GM18858 (cell line): ENCODE measurements around the gene ANXA1.

ENCODE experiments used
- ATAC-seq: cut with Tn5 transposase; IDR thresholded peaks from one replicate; pipeline ENCODE4 v1.9.1; 2021; ENCODE audit not compliant: unreplicated experiment

Gene ANXA1

GRCh38 chr9:73137914-73138313 lies 13.8 kb upstream of the ANXA1 start:
- no peak for ATAC-seq

GRCh38 chr9:73138516-73138915 lies 13.1 kb upstream of the ANXA1 start:
- ATAC-seq = no peak

- ATAC-seq = no peak
Measured at GRCh38 chr9:73141282-73141681, 10.4 kb upstream of the ANXA1 start.

GRCh38 chr9:73143711-73144328 lies 7.8 kb upstream of the ANXA1 start:
- ATAC-seq = no peak

- ATAC-seq = no peak
Measured at GRCh38 chr9:73146111-73146815, 5.4 kb upstream of the ANXA1 start.

GRCh38 chr9:73148447-73148937 lies 3.2 kb upstream of the ANXA1 start:
- no peak for ATAC-seq

GRCh38 chr9:73149371-73150067 lies 2.1 kb upstream of the ANXA1 start:
- peak; percentile 75 for ATAC-seq

GRCh38 chr9:73152543-73152844 lies 829 bp downstream of the ANXA1 start:
- ATAC-seq = no peak

- peak; percentile 59 for ATAC-seq
Measured at GRCh38 chr9:73152953-73153352, 1.3 kb downstream of the ANXA1 start.

GRCh38 chr9:73153793-73154227 lies 2.1 kb downstream of the ANXA1 start:
- ATAC-seq = no peak

GRCh38 chr9:73154271-73154670 lies 2.6 kb downstream of the ANXA1 start:
- no peak for ATAC-seq

- ATAC-seq = no peak
Measured at GRCh38 chr9:73154722-73155121, 3.1 kb downstream of the ANXA1 start.

- ATAC-seq = no peak
Measured at GRCh38 chr9:73155377-73155776, 3.7 kb downstream of the ANXA1 start.

GRCh38 chr9:73155968-73156864 lies 4.6 kb downstream of the ANXA1 start:
- ATAC-seq = no peak

GRCh38 chr9:73156865-73157187 lies 5.2 kb downstream of the ANXA1 start:
- no peak for ATAC-seq

- no peak for ATAC-seq
Measured at GRCh38 chr9:73157811-73158210, 6.1 kb downstream of the ANXA1 start.

GRCh38 chr9:73158723-73159122 lies 7.1 kb downstream of the ANXA1 start:
- ATAC-seq = no peak

GRCh38 chr9:73160868-73161267 lies 9.2 kb downstream of the ANXA1 start:
- no peak for ATAC-seq

GRCh38 chr9:73162987-73163768 lies 11.5 kb downstream of the ANXA1 start:
- no peak for ATAC-seq

- no peak for ATAC-seq
Measured at GRCh38 chr9:73165911-73166310, 14.2 kb downstream of the ANXA1 start.

- ATAC-seq = no peak
Measured at GRCh38 chr9:73166468-73166867, 14.8 kb downstream of the ANXA1 start.
